Activated effector memory CD4-positive, alpha-beta T cell treated with anti-CD3 and anti-CD28 coated beads, Interleukin-2, amount 50 U/mL, for 16 hours (primary cell): ENCODE results near the gene PIEZO1.
A peak's percentile ranks its signal among the peaks of the same experiment; 100 is the strongest.

Experiments used
- DNase-seq: peaks from one replicate; pipeline ENCODE4 v3.0.0-alpha.2; 2020

Gene PIEZO1

GRCh38 chr16:88715312-88716190, 69.5 kb downstream of the PIEZO1 start:
- no peak for DNase-seq

DNA sequence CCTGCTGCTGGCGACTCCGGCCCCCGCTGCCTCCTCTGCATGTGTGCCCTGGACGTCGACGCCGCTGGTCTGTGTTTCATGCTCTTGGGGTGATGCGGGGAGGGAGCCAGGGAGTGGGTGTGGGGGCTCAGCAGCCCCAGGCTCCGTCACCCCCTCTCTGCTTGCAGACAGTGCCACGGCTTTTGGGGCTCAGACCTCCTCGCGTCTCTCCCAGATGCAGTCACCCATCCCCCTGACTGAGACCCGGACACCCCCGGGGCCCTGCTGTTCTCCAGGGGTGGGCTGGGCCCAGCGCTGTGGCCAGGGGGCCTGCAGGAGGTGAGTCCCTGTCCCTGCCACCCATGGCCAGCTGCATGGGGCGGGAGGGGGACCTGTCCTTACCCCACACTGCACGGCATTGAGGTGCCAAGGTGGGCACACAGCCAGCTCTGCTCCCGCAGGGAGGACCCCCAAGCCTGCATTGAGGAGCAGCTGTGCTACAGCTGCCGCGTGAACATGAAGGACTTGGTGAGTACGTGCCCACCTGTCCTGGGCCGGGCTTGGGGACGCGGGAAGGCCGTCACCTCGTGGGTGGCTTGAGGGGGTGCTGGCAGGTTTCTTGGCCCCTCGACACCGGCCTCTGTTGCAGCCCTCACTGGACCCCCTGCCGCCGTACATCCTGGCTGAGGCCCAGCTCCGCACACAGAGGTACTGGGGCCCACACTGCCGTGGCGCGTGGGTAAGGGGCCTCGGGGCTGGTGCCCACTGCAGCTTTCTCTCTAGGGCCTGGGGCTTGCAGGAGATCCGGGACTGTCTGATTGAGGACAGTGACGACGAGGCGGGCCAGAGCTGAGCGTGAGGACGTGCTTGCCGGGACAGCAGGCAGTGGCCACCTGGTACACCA, 70.4 kb downstream of the PIEZO1 start:
- no peak for DNase-seq

DNA sequence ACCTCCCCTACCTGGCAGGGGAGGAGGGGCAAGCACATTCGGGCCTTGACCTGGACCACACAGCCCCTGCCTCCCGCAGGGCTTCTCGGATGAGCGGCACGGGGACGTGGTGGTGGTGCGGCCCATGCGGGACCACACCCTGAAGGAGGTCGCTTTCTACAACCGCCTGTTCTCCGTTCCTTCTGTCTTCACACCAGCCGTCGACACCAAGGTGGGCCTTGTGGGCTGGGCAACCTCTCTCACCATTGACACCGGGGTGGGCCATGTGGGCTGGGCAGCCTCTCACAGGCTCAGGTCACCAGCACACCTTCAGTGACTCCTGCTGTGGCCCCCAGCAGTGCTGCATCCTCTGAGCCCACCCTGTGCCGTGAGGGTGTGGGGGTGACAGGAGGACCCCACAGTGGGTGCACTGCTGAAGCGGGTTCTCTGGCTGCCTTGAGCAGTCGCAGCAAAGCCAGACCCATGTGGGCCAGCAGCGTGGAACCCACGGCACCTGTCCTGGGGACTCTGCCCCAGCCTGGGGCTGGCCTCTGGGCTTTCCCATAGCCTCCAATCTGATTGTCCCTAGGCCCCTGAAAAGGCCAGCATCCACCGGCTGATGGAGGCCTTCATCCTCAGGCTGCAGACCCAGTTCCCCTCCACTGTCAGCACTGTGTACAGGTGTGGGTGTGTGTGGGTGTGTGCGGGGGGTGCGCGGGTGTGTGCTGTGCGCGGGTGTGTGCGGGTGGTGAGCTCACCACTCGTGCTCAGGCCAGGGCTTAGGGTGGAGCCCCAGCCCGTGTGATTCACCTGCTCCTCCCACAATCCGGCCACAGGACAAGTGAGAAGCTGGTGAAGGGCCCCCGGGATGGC, 71.2 kb downstream of the PIEZO1 start:
- DNase-seq, result no peak

GRCh38 chr16:88713054-88713453, 72.0 kb downstream of the PIEZO1 start:
- no peak for DNase-seq

DNA sequence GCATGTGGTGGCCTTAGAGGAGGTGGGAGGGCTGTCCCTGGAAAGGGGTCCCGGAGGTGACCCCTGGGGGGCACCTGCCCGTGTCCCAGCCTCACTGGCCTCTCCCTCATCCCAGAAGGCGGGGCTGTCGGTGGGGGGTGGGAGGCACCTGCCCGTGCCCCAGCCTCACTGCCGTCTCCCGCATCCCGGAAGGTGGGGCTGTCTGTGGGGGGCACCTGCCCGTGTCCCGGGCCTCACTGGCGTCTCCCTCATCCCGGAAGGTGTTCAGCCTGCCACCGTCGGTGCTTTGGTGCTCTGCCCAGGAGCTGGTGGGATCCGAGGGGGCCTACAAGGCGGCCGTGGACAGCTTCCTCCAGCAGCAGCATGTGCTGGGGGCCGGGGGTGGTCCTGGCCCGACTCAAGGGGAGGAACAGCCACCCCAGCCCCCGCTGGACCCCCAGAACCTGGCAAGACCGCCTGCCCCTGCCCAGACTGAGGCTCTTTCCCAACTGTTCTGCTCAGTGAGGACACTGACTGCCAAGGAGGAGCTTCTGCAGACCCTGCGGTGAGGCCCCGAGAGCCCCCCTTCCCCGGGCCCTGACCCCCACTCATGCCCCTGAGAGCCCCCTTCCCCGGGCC, 72.5 kb downstream of the PIEZO1 start:
- DNase-seq, result no peak

GRCh38 chr16:88711750-88712340, 73.2 kb downstream of the PIEZO1 start:
- DNase-seq, result no peak

- no peak for DNase-seq
These were observed 74.5 kb downstream of the PIEZO1 start for GRCh38 chr16:88710556-88710955.

DNA sequence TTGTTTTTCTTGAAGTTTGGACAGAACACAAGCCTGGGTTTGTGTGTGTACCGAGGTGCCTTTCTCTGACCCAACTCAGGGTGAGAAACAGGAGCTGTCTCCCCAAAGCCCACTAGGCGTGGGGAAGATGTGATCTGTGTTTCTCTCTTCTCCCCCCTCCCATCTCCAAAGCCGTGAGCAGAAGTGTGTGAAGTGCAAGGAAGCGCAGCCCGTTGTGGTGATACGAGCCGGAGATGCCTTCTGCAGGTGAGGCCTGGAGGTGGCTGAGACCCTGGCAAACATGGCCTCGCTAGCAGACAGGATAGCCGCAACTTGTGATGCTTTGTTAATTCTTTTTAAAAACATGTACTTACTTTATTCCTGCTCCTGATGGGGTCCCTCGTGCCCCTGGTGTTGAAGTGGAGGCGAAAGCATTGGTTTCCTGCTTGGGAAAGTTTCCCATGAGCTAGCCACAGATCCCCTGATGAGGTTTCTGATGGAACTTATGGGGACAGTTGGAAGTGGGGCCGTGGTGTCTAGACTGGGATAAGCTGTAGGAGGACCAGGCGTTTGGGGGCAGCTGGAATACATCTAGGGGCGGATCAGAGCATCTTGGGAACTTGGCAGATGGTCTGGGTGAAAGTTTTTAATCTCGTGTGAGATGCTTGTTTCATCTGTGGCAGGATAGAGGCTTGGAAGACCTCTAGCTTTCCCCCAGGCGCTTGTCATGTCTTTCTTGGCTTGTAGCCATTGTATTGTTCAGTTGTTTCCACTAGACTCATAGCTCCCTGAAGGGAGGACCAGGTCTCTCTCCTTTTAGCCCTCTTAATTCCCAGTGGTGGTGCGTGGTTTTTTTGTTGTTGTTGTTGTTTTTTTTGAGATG, 77.8 kb downstream of the PIEZO1 start:
- DNase-seq, result no peak

GRCh38 chr16:88706229-88706964, 78.6 kb downstream of the PIEZO1 start, which contains the start of the genes CTU2 and RNF166:
Gene CTU2 (plus strand): TSS chr16:88706503. CDS start chr16:88706531, 28 bp downstream.
Gene RNF166 (minus strand): TSS chr16:88706408. CDS start chr16:88706325, 83 bp downstream.
- peak; percentile 98 for DNase-seq

- peak; percentile 74 for DNase-seq
These were observed 79.2 kb downstream of the PIEZO1 start for GRCh38 chr16:88705801-88706228.

DNA sequence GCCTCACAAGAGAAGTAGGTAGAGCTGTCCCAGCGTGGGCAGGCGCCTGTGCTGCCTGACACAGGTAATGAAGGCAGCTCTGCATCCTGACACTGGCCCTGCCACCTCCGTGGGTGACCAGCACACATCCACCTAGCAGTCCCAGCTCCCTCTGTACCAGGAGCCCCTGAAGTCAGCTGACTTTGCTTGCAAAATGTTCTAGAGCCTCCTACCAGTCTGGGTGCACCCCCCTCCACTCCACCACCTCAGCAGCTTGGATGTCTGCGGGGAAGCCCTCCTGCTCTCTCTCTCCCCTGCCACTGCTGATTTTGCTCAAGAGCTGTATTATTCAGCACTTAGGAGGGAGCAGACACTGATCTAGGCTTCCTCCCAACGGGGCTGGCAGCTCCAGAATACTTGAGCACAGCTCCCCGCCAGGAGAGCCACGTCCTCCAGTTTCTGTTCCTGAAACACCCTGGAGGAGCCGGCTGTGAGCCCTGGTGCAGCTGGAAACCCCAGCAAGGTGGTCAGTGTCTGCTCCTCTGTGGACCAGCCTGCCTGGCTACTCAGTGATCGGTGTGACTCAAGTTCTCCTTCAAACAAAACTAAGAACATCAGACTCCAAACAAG, 79.8 kb downstream of the PIEZO1 start:
- peak; percentile 72 for DNase-seq

DNA sequence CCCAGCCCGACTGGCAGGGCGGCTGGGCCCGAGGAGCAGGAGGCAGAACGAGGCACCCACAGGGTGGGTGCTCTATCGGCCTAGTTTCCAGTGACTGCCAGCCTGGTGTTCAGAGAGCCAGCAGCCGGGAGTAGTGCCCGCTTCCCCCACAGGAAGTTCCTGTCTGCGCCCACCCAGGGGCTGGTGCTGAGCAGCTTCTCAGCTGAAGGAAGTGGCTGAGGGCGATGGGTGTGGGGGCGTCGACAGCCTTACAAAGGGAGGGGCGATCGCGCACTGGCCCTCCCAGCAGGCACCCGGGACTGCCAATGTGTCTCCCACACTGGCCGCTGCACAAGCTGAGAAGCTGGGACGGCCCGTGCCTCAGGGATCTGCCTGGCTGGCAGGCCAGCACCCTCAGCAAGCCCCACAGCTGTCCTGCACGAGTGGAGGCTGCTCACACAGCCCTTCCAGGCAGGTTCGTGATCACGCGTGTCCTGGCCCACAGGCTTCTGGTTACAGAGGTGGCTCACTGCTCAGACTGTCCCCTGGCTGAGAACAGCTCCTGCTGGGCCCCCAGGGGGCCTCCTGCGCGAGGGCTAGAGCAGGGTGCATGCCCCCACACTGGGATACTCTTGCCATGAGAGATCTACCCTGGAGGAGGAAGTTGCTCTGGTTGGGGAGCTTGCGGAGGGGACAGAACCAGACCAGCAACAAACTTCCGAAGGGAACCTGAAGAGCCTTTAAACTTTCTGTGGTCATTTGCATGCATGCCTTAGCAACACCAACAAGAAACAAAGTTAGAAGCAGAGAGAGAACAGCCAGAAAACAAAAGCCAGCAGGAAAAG, 81.3 kb downstream of the PIEZO1 start:
- DNase-seq, result peak; percentile 88

DNA sequence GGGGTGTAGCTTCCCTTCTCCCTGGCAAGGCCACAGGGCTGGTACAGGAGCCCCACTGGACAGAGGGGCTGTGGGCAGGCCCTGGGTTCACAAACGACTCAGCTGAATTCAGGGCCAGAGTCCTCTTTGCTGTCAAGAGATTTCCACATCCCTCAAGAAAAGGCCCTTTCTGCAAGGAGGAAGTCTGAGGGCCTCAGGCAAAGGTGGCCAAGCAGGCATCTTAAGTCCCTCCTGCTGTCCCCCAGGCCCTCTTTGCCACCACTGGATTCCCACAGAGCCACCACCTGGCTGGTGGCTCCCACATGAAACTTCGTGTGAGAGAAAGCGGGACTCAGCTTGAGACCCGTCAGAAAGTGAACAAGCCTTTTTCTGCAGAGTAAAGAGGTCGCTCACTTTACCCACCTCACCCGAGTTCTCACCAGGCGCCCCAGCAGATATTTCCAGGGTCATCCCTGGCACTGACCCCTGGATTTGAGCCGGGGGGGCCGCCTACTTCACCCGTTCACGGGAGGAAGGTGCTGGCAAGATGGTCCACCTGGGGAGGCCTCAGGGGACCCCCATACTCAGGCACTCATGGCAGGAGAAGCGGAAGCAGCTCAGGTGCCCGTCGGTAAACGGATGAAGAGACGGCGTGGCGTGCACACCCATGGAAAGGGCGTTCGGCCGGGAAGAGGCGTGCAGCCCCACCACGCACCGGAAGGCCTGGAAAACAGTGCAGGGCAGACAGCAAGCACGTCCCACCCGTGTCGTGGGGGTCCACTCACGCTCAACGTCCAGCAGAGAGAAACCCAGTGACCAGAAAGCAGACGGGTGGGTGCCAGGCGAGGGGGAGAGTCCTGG, 82.4 kb downstream of the PIEZO1 start:
- no peak for DNase-seq

DNA sequence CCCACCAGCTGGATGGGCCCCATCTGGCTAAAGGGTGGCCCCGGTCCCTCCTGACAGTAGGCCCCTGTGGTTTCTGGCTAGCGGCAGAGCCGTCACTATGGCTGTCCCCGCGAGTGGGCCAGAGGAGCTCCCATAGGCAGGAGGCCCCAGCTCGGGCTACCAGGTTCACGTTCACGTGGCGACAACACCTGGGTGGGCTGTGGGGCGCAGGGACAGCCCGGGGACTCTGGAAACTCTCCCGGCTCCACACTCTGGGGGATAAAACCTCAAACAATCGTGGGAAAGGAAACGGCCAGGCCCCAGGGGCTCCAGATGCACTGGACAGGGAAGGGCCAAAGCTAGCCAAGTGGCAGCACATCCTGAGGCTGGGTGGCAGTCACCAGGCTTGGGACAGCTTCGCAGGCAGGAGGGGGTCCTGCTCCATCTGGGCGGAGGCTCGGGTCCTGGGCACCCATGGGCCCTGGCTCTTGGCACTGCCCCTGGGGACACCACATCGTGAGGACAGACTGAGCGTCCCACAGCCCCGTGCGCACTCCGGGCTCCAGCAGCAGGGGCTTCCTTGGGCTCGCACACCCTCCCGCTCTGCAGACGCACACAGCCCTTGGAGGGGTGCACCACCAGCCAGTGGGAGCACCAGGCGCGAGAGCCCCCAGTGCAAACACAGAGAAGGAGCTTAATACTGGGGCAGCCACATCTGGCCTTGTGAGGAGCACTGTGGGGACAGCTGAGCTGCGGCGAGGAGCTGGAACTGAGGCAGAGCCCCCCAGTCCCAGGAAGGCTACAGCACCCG, 83.2 kb downstream of the PIEZO1 start:
- peak; percentile 72 for DNase-seq

GRCh38 chr16:88700636-88701482, 84.2 kb downstream of the PIEZO1 start:
- DNase-seq, result peak; percentile 98

DNA sequence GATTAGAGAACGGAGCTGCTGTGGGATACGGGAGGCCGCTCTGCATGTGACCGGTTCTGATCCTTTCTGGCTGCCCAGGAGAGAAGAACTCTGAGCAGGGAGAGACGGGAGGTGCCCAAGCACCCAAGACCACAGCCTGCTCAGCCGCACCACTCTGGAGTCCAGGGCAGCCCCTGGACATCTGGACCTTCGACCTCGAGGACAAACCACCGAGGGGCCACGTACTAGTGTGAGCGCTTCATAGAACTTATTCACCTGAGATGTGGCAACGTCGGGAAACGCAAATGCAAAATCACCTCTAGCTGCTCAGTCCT, 84.7 kb downstream of the PIEZO1 start:
- no peak for DNase-seq
